NCI-H2107 treated with DMSO at 0.1 percent for 48 hours (cell line): ENCODE results near the gene IL17B.

Experiments used
- DNase-seq: peaks from one replicate; lab custom pipeline; 2025; ENCODE audit not compliant: unreplicated experiment; lab: John Stamatoyannopoulos, UW

Gene IL17B

GRCh38 chr5:149325894-149326293 lies 53.2 kb downstream of the IL17B start:
- peak; percentile 24 for DNase-seq

- DNase-seq: peak; percentile 38
Measured at GRCh38 chr5:149325166-149325735, 53.8 kb downstream of the IL17B start.

- DNase-seq: no peak
Measured at GRCh38 chr5:149324641-149325040, 54.5 kb downstream of the IL17B start.
